GM18508 (cell line): Measurements from ENCODE around the gene NYAP1.
"Not testable (repeated sequence)": the region's sequence is repeated elsewhere in the genome, so short reads cannot be mapped to it uniquely, and the experiment has no call there.

Experiments used
- ATAC-seq: cut with Tn5 transposase; IDR thresholded peaks from one replicate; pipeline ENCODE4 v1.9.1; 2021; ENCODE audit warnings: moderate number of reproducible peaks; ENCODE audit not compliant: insufficient read depth, unreplicated experiment

The NYAP1 gene

GRCh38 chr7:100481466-100481865 is 2.3 kb upstream of the NYAP1 start:
- no peak for ATAC-seq

GRCh38 chr7:100482728-100483089 is 1.0 kb upstream of the NYAP1 start:
- ATAC-seq = no peak

GRCh38 chr7:100483090-100483721 is 521 bp upstream of the NYAP1 start:
- no peak for ATAC-seq

GRCh38 chr7:100484673-100485045 is 932 bp downstream of the NYAP1 start:
- no peak for ATAC-seq

GRCh38 chr7:100485471-100485876 is 1.7 kb downstream of the NYAP1 start:
- ATAC-seq = no peak

GRCh38 chr7:100486111-100486636 is 2.4 kb downstream of the NYAP1 start:
- ATAC-seq = no peak

GRCh38 chr7:100486753-100487446 is 3.2 kb downstream of the NYAP1 start:
- ATAC-seq = no peak

- no peak for ATAC-seq
These were observed 4.8 kb downstream of the NYAP1 start for GRCh38 chr7:100488333-100489095.

GRCh38 chr7:100489121-100489520 is 5.4 kb downstream of the NYAP1 start:
- no peak for ATAC-seq

- ATAC-seq = no peak
These were observed 6.1 kb downstream of the NYAP1 start for GRCh38 chr7:100489824-100490223.

- no peak for ATAC-seq
These were observed 6.9 kb downstream of the NYAP1 start for GRCh38 chr7:100490483-100491191.

GRCh38 chr7:100491192-100491578 is 7.5 kb downstream of the NYAP1 start:
- no peak for ATAC-seq

- no peak for ATAC-seq
These were observed 9.2 kb downstream of the NYAP1 start for GRCh38 chr7:100492738-100493475.

GRCh38 chr7:100493476-100494264 is 9.9 kb downstream of the NYAP1 start:
- no peak for ATAC-seq

GRCh38 chr7:100496509-100496908 is 12.8 kb downstream of the NYAP1 start:
- ATAC-seq = no peak

GRCh38 chr7:100500743-100501142 is 17.0 kb downstream of the NYAP1 start:
- not testable (repeated sequence) for ATAC-seq

GRCh38 chr7:100504031-100504430 is 20.3 kb downstream of the NYAP1 start:
- not testable (repeated sequence) for ATAC-seq

- ATAC-seq = no peak
These were observed 21.3 kb downstream of the NYAP1 start for GRCh38 chr7:100504887-100505611.
